ENCODE measurements around the gene OR1J2.
A peak's percentile ranks its signal among the peaks of the same experiment; 100 is the strongest.
"Not testable (repeated sequence)": the region's sequence is repeated elsewhere in the genome, so short reads cannot be mapped to it uniquely, and the experiment has no call there.

OR1J2 gene, protein sequence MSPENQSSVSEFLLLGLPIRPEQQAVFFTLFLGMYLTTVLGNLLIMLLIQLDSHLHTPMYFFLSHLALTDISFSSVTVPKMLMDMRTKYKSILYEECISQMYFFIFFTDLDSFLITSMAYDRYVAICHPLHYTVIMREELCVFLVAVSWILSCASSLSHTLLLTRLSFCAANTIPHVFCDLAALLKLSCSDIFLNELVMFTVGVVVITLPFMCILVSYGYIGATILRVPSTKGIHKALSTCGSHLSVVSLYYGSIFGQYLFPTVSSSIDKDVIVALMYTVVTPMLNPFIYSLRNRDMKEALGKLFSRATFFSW

DNA sequence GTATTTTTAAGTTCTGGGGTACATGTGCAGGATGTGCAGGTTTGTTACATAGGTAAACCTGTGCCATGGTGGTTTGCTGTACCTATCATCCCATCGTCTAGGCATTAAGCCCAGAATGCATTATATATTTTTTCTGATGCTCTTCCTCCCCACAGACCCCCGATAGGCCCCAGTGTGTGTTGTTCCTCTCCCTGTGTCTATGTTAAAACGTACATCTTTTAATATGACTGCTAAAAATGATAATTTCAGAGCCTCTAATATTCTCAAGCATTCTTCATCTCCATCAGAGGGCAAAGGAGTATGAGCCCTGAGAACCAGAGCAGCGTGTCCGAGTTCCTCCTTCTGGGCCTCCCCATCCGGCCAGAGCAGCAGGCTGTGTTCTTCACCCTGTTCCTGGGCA lies at the start of gene OR1J2:
Gene OR1J2, plus strand, starts transcription at position 301 of the 400 bp plus-strand sequence. Its CDS starts 0 bp downstream, at position 301.
- no peak for DNase-seq

DNA sequence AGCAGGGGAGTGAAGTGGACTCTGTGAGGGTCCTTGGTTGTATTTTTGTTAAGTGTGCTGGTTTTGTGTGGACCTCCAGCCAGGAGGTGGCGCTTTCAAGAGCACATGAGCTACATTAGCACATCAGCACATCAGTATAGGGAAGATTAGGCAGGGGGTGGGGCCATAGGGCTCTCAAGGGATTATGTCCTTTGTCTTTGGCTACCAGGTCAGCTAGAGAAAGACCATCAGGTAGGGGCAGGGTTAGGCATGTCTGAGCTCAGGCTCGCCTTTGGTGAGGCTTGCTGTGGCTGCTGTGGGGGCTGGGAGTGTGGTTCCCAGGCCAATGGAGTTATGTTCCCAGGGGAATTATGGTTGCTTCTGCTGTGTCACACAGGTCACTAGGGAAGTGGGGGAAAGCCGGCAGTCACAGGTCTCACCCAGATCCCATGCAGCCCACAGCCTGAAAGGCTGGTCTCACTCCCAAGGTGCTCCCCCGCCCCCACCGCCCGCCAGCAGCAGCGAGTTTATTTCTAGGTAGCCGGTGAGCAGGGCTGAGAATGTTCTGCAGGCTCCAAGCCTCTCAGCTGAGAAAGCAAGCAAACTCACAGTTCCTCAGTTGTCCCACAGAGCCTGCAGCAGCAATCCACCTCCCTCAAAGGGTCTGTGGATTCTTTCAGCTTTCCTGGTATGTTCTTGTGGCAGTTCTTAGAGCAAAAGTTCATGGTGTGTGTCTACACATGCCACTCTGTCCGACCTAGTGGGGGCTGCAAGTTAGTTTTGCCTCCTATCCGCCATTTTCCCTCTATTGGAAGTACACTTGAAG lies 46.6 kb upstream of the OR1J2 start:
- peak; percentile 8 for DNase-seq

DNA sequence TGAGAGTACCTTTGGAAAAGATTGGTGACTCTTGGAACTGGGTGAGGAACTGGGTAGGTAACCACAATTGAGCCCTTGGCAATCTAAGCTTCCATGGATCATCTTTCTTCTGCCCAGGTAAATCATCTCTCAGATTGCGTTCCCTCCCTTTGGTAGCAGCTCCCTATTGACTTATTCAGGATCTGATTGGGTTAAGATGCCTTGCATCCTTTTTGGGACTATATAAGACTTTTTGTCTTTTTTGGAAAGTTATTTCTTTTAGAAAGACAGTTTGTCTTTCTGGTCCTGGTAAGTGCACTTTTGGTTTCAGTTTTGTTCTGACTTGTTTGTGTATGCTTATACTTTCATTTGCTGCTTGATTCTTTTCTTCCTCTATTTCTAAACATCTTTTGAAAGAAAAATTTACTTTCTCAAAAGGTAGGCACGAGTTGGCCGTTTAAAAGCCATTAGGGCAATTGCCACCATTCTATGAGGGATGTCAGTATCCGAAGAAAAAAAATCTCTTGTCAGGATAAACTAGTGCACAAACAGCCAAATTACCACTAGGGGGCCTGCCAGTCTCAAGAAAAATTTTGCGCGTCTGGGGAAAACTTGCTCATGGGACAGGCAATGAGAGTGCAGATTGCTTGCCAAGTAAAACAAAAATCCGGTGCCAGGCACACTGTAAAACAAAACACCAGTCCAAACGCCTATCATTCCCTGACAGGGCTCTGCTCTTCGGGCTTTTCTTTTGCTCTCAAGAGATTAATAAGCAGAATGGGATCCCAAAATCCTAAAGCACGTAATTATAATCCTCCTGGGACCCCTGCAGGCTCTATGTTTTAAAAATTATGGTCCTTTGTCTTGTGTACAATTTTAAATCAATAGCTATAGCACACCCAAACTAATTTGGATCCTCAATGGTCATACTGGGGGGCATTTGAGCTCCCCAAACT lies 45.7 kb upstream of the OR1J2 start:
- peak; percentile 84 for DNase-seq

DNA sequence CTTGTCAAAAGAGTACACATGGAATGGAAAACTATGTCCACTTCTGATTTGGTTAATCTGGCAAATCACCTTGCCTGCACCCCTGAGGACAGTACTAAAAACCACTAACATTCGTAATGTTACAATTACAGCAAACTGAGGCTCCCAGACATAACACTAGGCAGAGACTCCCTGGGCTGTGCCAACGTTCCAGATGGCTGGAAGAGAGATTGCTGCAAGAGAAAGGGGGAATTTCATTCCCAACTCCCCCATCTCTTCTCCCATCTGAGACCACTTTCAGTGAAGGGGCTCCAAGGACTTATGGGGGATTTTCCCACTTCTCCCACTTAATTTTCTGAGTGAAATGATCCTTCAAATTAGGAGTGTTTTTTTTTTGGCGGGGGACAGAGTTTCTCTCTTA lies 44.1 kb upstream of the OR1J2 start:
- no peak for DNase-seq

DNA sequence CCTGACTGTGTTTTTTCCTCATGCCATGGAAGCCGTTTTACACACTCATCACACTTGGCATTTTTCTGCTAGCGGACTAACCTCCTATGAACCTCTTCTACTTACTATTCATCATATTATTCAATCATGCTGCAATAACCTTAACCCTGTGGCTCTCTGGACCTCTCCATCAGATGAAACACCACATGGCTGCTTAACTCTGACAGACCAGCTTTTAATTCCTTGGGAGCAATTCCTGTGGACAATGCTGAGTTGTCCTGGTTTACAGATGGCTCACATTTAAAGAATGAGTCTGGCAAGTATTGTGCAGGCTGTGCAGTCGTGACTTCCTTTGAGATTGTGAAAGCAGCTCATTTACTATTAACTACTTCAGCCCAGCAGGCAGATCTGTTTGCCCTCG lies 41.9 kb upstream of the OR1J2 start:
- DNase-seq: no peak

DNA sequence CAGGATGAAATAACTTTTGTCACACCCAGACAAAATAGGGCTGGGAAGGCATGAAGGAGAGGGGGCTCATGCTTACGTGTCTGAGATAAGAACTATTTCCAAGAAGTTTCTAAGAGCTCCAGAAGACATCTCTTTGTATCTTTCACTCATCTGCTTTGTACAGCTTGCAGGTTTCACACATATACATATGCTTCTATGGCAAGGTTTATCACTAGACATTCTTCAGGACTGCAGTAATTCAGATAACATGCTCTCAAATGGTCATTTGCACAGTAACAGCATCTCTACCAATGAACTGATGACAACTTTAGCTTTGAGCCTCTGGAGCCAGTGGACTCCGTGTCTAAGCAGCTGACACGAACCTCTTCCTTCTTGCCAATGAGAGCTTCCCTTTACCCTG lies 36.0 kb upstream of the OR1J2 start:
- DNase-seq: no peak

DNA sequence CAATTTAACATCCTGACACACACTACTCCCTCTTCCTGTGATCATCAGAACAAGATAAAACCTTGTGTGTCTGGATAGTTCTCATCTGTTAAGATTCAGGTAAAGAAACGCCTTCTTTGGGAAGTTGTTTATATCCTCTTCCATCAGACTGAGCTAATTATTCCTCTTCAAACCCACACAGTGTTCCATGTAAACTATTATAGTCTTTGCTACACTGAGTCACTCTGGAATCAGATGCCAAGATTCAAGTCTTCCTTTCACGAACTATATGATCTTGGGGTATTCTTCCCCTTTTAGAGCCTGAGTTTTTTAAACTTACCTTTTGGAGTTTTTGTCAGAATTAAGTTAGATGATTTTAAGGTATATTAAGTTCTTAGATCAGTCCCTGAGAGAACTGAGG lies 34.9 kb upstream of the OR1J2 start:
- DNase-seq: no peak

DNA sequence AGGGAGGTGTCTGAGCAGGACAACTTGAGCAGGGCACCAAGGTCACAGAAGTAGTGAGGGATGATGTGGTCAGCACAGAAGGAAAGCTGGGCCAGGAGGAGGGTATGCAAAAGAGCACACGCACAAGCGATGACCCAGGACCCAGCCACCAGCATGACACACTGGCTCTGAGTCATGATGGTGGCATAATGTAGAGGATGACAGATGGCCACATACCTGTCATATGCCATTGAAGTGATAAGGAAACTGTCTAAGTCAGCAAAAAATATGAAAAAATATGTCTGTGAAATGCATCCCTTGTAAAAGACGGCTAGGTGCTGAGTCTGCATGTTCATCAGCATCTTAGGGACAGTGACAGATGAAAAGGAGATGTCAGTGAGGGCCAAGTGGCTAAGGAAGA lies 33.3 kb upstream of the OR1J2 start:
- no peak for DNase-seq

DNA sequence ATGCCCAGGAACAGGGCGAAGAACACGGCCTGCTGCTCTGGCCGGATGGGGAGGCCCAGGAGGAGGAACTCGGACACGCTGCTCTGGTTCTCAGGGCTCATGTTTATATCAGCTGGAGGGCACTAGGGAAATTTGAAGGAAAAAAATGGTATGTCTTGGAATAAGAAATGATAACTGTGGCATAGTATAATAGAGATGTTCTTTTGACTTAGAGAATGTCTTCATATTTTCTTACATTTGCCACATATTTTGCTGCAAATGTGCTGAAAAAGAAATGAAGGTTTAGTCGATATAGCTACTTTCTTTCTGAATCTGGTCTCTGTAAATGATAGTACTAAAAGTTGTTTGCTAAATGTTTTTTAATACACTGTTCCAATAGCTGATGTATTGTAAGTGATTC lies 32.8 kb upstream of the OR1J2 start, which contains the start of gene OR1J1:
Gene OR1J1, minus strand, starts transcription at position 101 of the 400 bp plus-strand sequence. Its CDS starts 0 bp downstream, at position 101.
- DNase-seq: no peak

DNA sequence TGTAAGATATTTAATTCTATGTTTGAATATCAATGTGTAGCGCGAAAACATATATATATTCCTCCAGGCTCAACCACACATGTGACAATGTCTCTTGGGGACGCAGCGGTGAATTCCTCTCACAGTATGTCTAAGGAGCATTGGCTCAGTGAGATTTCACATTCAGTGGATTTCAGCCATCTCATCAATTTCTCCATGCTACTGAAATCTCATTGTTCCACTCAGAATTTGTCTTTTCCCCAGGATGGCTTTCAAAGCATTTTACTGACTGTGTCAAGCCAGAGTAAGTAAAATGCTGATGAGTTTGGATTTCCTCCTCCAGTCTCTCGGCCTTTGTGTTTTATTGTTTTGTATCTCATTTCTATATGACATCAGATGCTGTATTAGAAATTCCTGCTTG lies 31.5 kb upstream of the OR1J2 start:
- no peak for DNase-seq

DNA sequence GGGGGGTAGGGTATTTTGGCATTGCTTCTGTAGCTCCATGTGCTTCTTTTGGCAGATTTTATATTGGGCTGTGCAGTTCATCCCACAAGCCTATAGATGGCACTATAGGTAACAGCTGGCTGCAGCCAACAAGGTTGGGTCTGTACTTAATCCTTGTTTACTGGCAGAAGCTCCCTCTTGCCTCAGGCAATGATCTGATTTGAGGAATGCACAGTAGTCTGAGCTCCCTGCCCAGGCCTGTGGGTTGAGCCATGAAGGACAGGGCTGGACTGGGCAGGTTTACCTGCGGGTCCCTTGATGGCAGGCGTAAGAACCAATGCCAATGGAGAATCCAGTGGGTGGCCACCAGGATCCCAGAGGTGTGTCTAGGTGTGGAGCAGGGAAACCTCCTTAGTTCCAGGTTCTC lies 11.7 kb upstream of the OR1J2 start:
- DNase-seq: peak; percentile 50

DNA sequence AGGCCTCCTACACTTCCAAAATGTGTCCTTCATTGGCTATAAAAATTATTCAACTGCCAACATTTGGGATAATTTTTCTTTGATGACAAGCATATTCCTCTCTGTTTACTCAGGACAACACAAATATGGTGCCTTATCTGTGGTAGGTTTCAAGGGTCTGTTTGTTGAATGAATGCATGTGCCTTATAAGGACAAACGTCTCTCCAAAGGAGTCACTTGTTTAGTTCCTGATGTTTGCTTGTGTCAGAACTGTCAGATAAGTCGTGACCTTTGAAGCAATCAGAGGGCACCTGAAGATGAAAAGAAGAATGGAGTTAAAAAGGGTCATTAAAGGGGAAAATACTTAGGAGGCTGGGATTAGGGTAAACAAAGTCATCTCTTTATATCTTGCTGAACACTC lies 3.6 kb upstream of the OR1J2 start:
- no peak for DNase-seq

DNA sequence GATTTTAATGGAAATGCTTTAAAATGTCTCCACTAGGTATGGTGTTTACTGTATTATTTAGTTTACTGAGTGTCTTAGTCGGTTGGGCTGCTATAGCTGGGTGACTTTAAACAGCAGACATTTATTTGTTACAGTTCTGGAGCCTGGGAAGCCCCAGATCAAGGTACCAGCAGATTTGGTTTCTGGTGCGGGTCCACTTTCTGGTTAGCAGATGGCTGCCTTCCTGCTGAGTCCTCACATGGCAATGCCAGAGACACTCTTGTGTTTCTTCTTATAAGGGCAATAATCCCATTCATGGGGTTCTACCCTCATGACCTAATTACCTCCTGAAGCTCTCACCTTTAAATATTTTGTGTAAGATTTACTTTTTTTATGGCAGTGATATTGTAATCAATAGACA lies 7.6 kb downstream of the OR1J2 start:
- DNase-seq: no peak

DNA sequence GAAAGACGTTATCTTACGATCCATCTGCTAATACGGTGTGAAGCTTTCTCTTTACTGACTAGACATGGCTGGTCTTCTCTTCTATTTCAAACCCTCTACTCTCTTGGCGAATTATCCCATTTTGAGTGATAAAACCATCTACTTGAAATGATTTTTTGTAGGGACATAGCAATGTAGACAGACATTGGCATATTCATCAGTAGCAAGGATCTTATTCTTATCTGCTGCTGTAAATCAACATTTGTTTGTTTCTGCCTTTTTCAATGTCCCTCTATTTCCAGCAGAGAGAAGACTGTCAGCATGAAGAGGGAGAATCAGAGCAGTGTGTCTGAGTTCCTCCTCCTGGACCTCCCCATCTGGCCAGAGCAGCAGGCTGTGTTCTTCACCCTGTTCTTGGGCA lies 8.2 kb downstream of the OR1J2 start, which contains the start of gene OR1J4:
Gene OR1J4, plus strand, starts transcription at position 301 of the 400 bp plus-strand sequence. Its CDS starts 0 bp downstream, at position 301.
- DNase-seq: no peak

DNA sequence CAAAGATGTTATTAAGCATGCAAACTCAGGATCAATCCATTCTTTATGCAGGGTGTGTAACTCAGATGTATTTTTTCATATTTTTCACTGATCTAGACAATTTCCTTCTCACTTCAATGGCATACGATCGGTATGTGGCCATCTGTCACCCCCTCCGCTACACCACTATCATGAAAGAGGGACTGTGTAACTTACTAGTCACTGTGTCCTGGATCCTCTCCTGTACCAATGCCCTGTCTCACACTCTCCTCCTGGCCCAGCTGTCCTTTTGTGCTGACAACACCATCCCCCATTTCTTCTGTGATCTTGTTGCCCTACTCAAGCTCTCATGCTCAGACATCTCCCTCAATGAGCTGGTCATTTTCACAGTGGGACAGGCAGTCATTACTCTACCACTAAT lies 8.8 kb downstream of the OR1J2 start:
- no peak for DNase-seq

DNA sequence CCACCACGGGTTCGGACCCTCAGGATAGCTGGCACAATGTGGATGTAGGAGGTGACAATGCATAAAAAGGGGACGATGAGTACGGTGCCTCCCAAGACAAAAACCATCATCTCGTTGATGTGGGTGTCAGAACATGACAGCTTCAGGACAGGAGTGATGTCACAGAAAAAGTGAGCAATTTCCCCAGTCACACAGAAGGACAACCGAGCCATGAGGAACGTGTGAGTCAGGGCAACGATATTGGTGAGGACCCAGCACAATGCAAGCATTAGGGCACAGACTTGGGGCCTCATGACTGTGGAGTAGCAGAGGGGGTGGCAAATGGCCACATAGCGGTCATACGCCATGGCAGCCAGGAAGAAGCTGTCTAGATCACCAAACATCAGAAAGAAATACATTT lies 16.0 kb downstream of the OR1J2 start:
- DNase-seq: no peak

DNA sequence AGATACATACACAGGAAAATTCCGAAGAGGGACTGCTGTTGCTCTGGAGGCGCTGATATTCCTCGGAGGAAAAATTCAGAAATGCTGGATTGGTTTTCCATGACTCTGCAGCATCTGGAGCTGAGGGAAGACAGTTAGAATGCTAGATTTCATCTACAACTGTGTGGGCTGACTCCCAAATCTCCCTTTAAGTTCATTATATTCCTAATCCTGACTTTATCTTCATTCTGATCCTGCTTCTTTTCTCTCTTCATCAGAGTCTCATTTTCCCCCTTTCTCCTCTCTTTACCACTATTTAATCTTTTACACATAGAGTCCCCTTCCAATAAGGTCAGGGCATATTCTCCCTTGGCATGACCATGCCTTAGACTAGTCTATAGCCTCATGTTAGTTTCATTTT lies 16.6 kb downstream of the OR1J2 start, which contains the start of gene OR1N1:
Gene OR1N1, minus strand, starts transcription at position 101 of the 400 bp plus-strand sequence. Its CDS starts 0 bp downstream, at position 101.
- no peak for DNase-seq

DNA sequence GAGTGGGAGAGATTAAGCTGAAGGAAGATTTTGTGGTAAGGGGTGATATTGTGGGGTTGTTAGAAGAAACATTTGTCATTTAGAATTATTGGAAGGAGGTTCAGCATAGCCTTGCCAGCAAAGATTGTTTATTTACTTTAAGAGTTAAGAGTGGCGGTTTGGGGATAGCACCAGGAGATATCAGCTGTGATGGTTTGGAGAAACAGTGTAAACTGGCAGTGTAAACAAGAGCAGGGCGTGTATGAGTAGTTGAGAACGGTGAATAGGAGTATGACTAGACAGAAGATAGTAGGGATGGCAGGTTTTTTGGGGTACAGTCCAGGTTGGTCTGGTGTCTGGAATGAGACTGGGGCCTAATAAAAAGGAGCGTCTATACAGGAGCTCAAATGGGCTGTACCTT lies 20.6 kb downstream of the OR1J2 start:
- DNase-seq: not testable (repeated sequence)

DNA sequence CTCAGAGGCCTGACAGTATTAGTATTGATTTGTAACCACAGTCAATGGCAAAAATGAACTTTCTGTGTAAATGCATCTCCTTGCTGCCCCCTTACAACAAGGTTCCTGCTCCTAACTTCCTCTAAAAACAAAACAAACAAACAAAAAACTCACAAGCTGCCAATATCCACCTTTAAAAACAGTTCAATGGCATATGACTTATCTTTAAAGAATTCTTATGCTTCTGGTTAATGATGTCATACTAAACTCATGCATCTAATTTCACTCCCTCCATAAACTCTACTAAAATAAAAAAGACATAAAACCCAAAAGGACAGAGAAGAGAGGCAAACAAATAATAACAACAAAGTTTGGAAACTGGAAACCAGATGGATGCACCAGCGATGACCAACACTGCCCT lies 25.5 kb downstream of the OR1J2 start:
- no peak for DNase-seq

DNA sequence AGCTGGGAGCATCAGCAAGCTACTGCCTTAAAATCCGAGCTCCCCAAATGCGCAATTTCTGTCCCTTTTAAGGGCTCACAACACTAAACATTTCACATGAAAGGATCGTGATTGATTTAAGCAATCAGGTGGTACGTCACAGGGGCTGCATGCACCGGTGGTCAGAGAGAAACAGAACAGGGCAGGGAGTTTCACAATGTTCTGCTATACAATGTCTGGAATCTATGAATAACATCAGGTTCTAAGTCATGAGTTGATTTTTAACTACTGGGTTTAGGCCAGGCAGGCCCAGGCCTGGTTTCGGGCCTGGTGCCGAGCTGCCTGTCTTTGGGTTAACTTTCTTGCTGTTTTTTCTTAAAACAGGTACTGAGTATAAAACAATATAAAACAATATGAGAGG lies 26.5 kb downstream of the OR1J2 start:
- not testable (repeated sequence) for DNase-seq

DNA sequence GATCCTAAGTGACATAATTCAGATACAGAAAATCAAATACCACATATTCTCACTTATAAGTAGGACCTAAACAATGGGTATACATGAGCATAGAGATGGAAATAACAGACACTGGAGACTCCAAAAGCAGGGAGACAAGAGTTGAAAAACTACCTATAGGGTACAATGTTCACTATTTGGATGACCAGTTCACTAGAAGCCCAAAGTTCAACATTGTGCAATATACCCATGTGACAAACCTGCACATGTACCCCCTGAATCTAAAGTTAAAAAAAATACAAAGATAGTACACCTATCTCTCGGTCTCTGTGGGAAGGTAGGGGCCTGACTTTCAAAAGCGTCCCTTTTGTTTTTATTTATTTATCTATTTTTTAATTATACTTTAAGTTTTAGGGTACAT lies 28.2 kb downstream of the OR1J2 start:
- DNase-seq: no peak

DNA sequence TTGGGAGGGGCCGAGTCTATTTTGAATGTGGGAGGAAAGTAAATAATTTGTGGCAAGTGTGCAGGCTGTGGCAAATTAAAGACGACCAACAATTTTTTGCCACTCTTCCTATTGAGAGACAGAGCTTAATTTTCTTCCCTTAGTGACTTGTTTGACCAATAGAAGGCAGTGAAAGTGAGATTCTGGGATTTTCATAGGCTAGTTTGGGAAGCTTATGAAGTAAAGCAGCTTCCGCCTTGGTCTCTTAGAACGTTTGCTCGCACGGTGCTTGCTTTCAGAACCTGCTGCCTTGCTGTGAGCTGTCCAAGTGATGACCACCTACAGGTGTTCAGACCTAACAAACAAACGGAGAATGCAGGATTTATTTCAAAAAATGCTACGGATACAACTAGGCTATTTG lies 35.6 kb downstream of the OR1J2 start:
- DNase-seq: no peak

DNA sequence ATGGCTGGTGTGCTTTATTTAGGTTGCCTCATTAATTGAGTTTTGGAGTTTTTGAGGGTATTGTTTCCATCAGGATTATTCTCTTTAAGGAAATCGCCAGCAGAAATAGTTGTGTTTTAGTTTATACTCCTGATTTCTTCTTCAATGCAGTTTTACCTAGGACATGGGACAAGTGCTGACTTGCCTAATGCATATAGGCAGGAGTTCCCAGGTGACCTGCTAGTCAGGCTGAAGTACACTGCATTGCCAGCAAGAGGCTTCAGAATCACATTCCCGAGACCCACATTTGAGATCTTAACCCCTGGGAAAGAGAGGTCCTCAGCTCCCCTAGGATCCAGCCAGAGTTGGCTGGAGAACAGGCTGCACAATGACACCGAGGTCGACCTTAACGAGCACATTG lies 40.8 kb downstream of the OR1J2 start:
- DNase-seq: no peak
